Activated CD4-positive, alpha-beta T cell treated with anti-CD3 and anti-CD28 coated beads, Interleukin-2, amount 50 U/mL, for 4 hours (primary cell): ENCODE data around the gene EDARADD.
"Not testable (repeated sequence)": the region's sequence is repeated elsewhere in the genome, so short reads cannot be mapped to it uniquely, and the experiment has no call there.

Source experiments
- DNase-seq, 2 experiments: peaks; one replicate each; pipeline ENCODE4 v3.0.0-alpha.2; 2020

EDARADD gene

GRCh38 chr1:236491469-236492136, 97.5 kb downstream of the EDARADD start:
- no peak for DNase-seq

- no peak for DNase-seq
These were observed 98.3 kb downstream of the EDARADD start for GRCh38 chr1:236492378-236492777.

- no peak for DNase-seq
These were observed 100.0 kb downstream of the EDARADD start for GRCh38 chr1:236494082-236494481.

GRCh38 chr1:236494586-236495466, 100.7 kb downstream of the EDARADD start:
- no peak for DNase-seq

- DNase-seq, result no peak
These were observed 101.5 kb downstream of the EDARADD start for GRCh38 chr1:236495467-236496112.

GRCh38 chr1:236497908-236498307, 103.8 kb downstream of the EDARADD start:
- no peak for DNase-seq

GRCh38 chr1:236501093-236501492, 107.0 kb downstream of the EDARADD start:
- no peak for DNase-seq

- DNase-seq, result no peak
These were observed 108.5 kb downstream of the EDARADD start for GRCh38 chr1:236502579-236502971.

- DNase-seq, result no peak
These were observed 109.0 kb downstream of the EDARADD start for GRCh38 chr1:236502972-236503639.

GRCh38 chr1:236504338-236504737, 110.3 kb downstream of the EDARADD start:
- not testable (repeated sequence) for DNase-seq

GRCh38 chr1:236507022-236507700, 113.1 kb downstream of the EDARADD start:
- DNase-seq, result no peak

GRCh38 chr1:236508593-236509027, 114.5 kb downstream of the EDARADD start:
- no peak for DNase-seq

- no peak for DNase-seq
These were observed 115.1 kb downstream of the EDARADD start for GRCh38 chr1:236509203-236509602.

GRCh38 chr1:236509647-236510401, 115.7 kb downstream of the EDARADD start:
- DNase-seq, result no peak

- DNase-seq, result no peak
These were observed 117.8 kb downstream of the EDARADD start for GRCh38 chr1:236511735-236512418.

- no peak for DNase-seq
These were observed 120.8 kb downstream of the EDARADD start for GRCh38 chr1:236514703-236515442.

GRCh38 chr1:236515443-236515958, 121.4 kb downstream of the EDARADD start:
- DNase-seq, result no peak

GRCh38 chr1:236516929-236517704, 123.0 kb downstream of the EDARADD start:
- no peak for DNase-seq

- DNase-seq, result no peak
These were observed 124.2 kb downstream of the EDARADD start for GRCh38 chr1:236518322-236518721.
